Measurements from ENCODE around the gene FABP7. TPM values are rescaled to one million over a fixed set of nuclear protein-coding genes. Genes with fewer than 3 reads are reported as not detected.
"Not testable (repeated sequence)": the region's sequence is repeated elsewhere in the genome, so short reads cannot be mapped to it uniquely, and the experiment has no call there.

The FABP7 gene
- total RNA-seq, 1 experiment from 2014 or later: not detected

GRCh38 chr6:122740936-122741335 is 38.6 kb upstream of the FABP7 start:
- no peaks in the 10 kb centered on the region for H3K79me2 ChIP-seq (ENCODE audit: insufficient read depth, low read length)
- no peaks in the 10 kb centered on the region for H4K20me1 ChIP-seq (ENCODE audit: insufficient read depth)
- TF ChIP-seq REST (IDR thresholded peaks at IDR 0.05; ENCODE audit: low read depth): no peak
- BruUV-seq (replicated peaks): no TSS peak
- H3K9me2 ChIP-seq (ENCODE audit: insufficient read depth): no peaks in the 10 kb centered on the region
- no peak for DNase-seq (ENCODE audit: low read depth, low spot score)
- CTCF ChIA-PET: interaction anchor here (2.3 kb wide), 1 partner anchor 98 kb away, joined by 11 read pairs; no protein-coding TSS in a partner anchor
- H3K27me3 ChIP-seq (ENCODE audit: insufficient read depth, low read length): no peaks in the 10 kb centered on the region
- H3K4me1 ChIP-seq (ENCODE audit: control insufficient read depth in 1 of 2, insufficient read depth in 2 of 2, low read length in 2 of 2): no peaks in the 10 kb centered on the region
- H3K9me3 ChIP-seq (ENCODE audit: control insufficient read depth in 1 of 2, insufficient read depth in 1 of 2, low read depth in 1 of 2, low read length in 2 of 2): no peaks in the 10 kb centered on the region
- no peak overlapping the region for H2AFZ ChIP-seq (ENCODE audit: low read depth, low read length, poor library complexity, severe bottlenecking)
- H3K27ac ChIP-seq (ENCODE audit: low read depth, low read length): no peak overlapping the region
- RAD21 ChIA-PET (ENCODE audit: low non-redundant PET in 1 of 2, low total read pairs in 2 of 2, uncharacterized antibody in 2 of 2, unreplicated experiment in 2 of 2): no interaction called here
- H3K4me2 ChIP-seq (ENCODE audit: low read length): no peak overlapping the region
- intact Hi-C loops (cut with micrococcal nuclease): no loop called here
- POLR2A ChIA-PET: no interaction called here
- no peak overlapping the region for H3K4me3 ChIP-seq (replicated peaks in 1 of 2; ENCODE audit: low read depth in 1 of 2, low read length in 2 of 2)
- H3K36me3 ChIP-seq (ENCODE audit: control insufficient read depth in 1 of 2, insufficient read depth in 2 of 2, low read length in 2 of 2): no peaks in the 10 kb centered on the region
- ATAC-seq: no peak
- H3K9ac ChIP-seq (ENCODE audit: low read length): no peak overlapping the region

- H2AFZ ChIP-seq (ENCODE audit: low read depth, low read length, poor library complexity, severe bottlenecking); H3K4me1 ChIP-seq (ENCODE audit: control insufficient read depth in 1 of 2, insufficient read depth in 2 of 2, low read length in 2 of 2); H3K79me2 ChIP-seq (ENCODE audit: insufficient read depth, low read length); DNase-seq (ENCODE audit: low read depth, low spot score); H3K36me3 ChIP-seq (ENCODE audit: control insufficient read depth in 1 of 2, insufficient read depth in 2 of 2, low read length in 2 of 2); H3K4me3 ChIP-seq (replicated peaks in 1 of 2; ENCODE audit: low read depth in 1 of 2, low read length in 2 of 2); H4K20me1 ChIP-seq (ENCODE audit: insufficient read depth); BruUV-seq (replicated peaks); H3K9me2 ChIP-seq (ENCODE audit: insufficient read depth); H3K9me3 ChIP-seq (ENCODE audit: control insufficient read depth in 1 of 2, insufficient read depth in 1 of 2, low read depth in 1 of 2, low read length in 2 of 2); H3K9ac ChIP-seq (ENCODE audit: low read length); H3K27me3 ChIP-seq (ENCODE audit: insufficient read depth, low read length); H3K27ac ChIP-seq (ENCODE audit: low read depth, low read length); POLR2A ChIA-PET: not testable (repeated sequence)
- H3K4me2 ChIP-seq (ENCODE audit: low read length): 0 out of 2 replicates have a peak overlapping the region, but pooled peaks have one; percentile 21
- ChIA-PET RAD21 (ENCODE audit: low non-redundant PET in 1 of 2, low total read pairs in 2 of 2, uncharacterized antibody in 2 of 2, unreplicated experiment in 2 of 2) (interaction anchor here (0.9 to 1.2 kb wide), 2 partner anchors 94 to 95 kb away, joined by 3 read pairs; no protein-coding TSS in a partner anchor), CTCF (interaction anchor here (0.9 to 3.2 kb wide), 6 partner anchors 12 to 95 kb away, joined by 3 to 30 read pairs (median 4); no protein-coding TSS in a partner anchor)
- peak; percentile 49; the same call in 1 of the 2 replicates for ATAC-seq
- intact Hi-C loops (cut with micrococcal nuclease): loop anchor here (1.0 kb wide), 1 partner anchor 95 kb away; no protein-coding TSS in a partner anchor
- peak; percentile 53 for TF ChIP-seq RAD21 (IDR thresholded peaks at IDR 0.05; ENCODE audit: low read depth)
- peak; percentile 29 to 46 (median 42); a peak in 3 of 6 replicates for TF ChIP-seq CTCF (IDR thresholded peaks at IDR 0.05 in 2 of 3, conservative IDR thresholded peaks at IDR 0.05 in 1 of 3; ENCODE audit: borderline replicate concordance in 1 of 3, insufficient read depth in 1 of 3, low read depth in 2 of 3, low read length in 2 of 3)
Observed at GRCh38 chr6:122744247-122744646, 35.3 kb upstream of the FABP7 start.

GRCh38 chr6:122744856-122745255 is 34.7 kb upstream of the FABP7 start:
- H3K9me3 ChIP-seq (ENCODE audit: control insufficient read depth in 1 of 2, insufficient read depth in 1 of 2, low read depth in 1 of 2, low read length in 2 of 2); H3K4me1 ChIP-seq (ENCODE audit: control insufficient read depth in 1 of 2, insufficient read depth in 2 of 2, low read length in 2 of 2); H3K4me2 ChIP-seq (ENCODE audit: low read length); H3K9me2 ChIP-seq (ENCODE audit: insufficient read depth); ATAC-seq; H3K27ac ChIP-seq (ENCODE audit: low read depth, low read length); H3K79me2 ChIP-seq (ENCODE audit: insufficient read depth, low read length); POLR2A ChIA-PET; H3K27me3 ChIP-seq (ENCODE audit: insufficient read depth, low read length); H3K4me3 ChIP-seq (replicated peaks in 1 of 2; ENCODE audit: low read depth in 1 of 2, low read length in 2 of 2); DNase-seq (ENCODE audit: low read depth, low spot score); H3K9ac ChIP-seq (ENCODE audit: low read length); H4K20me1 ChIP-seq (ENCODE audit: insufficient read depth); H2AFZ ChIP-seq (ENCODE audit: low read depth, low read length, poor library complexity, severe bottlenecking); H3K36me3 ChIP-seq (ENCODE audit: control insufficient read depth in 1 of 2, insufficient read depth in 2 of 2, low read length in 2 of 2); BruUV-seq (replicated peaks): not testable (repeated sequence)
- RAD21 ChIA-PET (ENCODE audit: low non-redundant PET in 1 of 2, low total read pairs in 2 of 2, uncharacterized antibody in 2 of 2, unreplicated experiment in 2 of 2): interaction anchor here in 1 of 2 experiments (1.2 kb wide), 1 partner anchor 95 kb away, joined by 3 read pairs; no protein-coding TSS in a partner anchor
- CTCF ChIA-PET: interaction anchor here (1.1 to 3.2 kb wide), 5 partner anchors 19 to 94 kb away, joined by 3 to 30 read pairs (median 3); no protein-coding TSS in a partner anchor
- intact Hi-C loops (cut with micrococcal nuclease): loop anchor here (1.0 kb wide), 1 partner anchor 94 kb away; no protein-coding TSS in a partner anchor
